ENCODE results near the gene GAS2L1.

GRCh38 chr22:29342177-29342576, 35.7 kb downstream of the GAS2L1 start:
- TF ChIP-seq POLR2A (IDR thresholded peaks at IDR 0.05; ENCODE audit: low read depth, low read length), result no peak
- TF ChIP-seq POLR2AphosphoS5 (IDR thresholded peaks at IDR 0.05; ENCODE audit: low read depth, low read length), result no peak

All from GM12892 (cell line).